GM18505 (cell line): ENCODE measurements around the gene SLX1A.
A peak's percentile ranks its signal among the peaks of the same experiment; 100 is the strongest.
"Not testable (repeated sequence)": the region's sequence is repeated elsewhere in the genome, so short reads cannot be mapped to it uniquely, and the experiment has no call there.

Experiments used
- ATAC-seq: cut with Tn5 transposase; IDR thresholded peaks from one replicate; pipeline ENCODE4 v1.9.1; 2021; ENCODE audit not compliant: unreplicated experiment
- POLR2A ChIP-seq: IDR thresholded peaks from 4 replicates; pipeline ENCODE4 v1.6.1; 2011; ENCODE audit warnings: borderline replicate concordance; ENCODE audit not compliant: insufficient read depth, insufficient read length; ENCODE audit errors: extremely low read depth

The SLX1A gene

DNA sequence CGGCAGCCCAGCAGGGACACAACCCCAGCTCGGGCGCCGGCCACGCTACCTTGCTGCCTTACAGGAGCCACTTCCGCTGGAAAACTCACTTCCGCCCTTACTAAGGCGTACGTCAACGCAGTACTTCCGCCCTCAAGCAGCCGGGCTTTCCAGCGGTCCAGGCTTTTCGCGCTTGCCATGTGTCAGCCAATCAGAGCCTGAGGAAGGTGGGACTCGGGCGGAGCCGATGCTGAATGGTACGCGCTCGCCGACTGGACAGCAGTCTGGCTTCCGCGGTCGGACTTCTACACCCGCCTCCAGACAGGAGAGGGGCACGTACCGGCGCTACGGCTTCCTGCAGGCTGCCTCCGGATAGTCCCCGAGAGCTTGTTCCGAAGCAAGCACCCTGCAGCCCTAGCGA is at the start of gene SLX1A, which contains the start of gene BOLA2B:
Gene SLX1A (plus strand): TSS at position 261 of the 400 bp plus-strand sequence. CDS start 210 bp downstream, outside the sequence.
Gene BOLA2B (minus strand): TSS at position 52 of the 400 bp plus-strand sequence. CDS start 71 bp downstream, outside the sequence.
- peak; percentile 81 for ATAC-seq

- TF ChIP-seq POLR2A: no peak
- ATAC-seq: no peak
Measured at GRCh38 chr16:30144017-30144416, 49.7 kb upstream of the SLX1A start.

DNA sequence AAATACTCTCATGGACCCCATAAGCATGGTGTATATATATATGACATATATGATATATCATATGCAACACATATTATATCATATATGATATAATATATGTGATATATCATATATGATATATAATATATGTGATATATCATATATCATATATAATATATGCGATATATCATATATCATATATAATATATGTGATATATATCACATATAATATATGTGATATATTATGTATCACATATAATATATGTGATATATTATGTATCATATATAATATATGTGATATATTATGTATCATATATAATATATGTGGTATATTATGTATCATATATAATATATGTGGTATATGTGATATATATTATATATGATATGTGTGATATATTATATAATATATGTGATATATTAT is 48.8 kb upstream of the SLX1A start:
- ATAC-seq: no peak

GRCh38 chr16:30145657-30146056 is 48.0 kb upstream of the SLX1A start:
- TF ChIP-seq POLR2A: no peak

More for the DNA sequence above, 48.8 kb upstream of the SLX1A start:
- no peak for TF ChIP-seq POLR2A

GRCh38 chr16:30147843-30148510 is 45.7 kb upstream of the SLX1A start:
- ATAC-seq: no peak
- no peak for TF ChIP-seq POLR2A

More at GRCh38 chr16:30145657-30146056, 48.0 kb upstream of the SLX1A start:
- ATAC-seq: no peak

- no peak for TF ChIP-seq POLR2A
- no peak for ATAC-seq
Measured at GRCh38 chr16:30149250-30149930, 44.3 kb upstream of the SLX1A start.

GRCh38 chr16:30151091-30151490 is 42.6 kb upstream of the SLX1A start:
- ATAC-seq: no peak
- TF ChIP-seq POLR2A: no peak

- no peak for ATAC-seq
- no peak for TF ChIP-seq POLR2A
Measured at GRCh38 chr16:30152517-30152916, 41.2 kb upstream of the SLX1A start.

DNA sequence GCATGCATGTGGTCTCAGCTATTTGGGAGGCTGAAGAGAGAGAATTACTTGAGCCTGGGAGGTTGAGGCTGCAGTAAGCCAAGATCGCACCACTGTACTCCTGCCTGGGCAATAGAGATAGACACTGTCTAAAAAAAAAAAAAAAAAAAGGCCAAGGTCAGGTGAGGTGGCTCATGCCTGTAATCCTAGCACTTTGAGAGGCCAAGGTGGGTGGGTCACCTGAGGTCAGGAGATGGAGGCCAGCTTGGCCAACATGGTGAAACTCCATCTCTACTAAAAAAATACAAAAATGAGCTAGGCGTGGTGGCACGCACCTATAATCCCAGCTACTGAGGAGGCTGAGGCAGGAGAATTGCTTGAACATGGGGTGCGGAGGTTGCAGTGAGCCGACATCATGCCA is 38.5 kb upstream of the SLX1A start:
- TF ChIP-seq POLR2A: no peak
- ATAC-seq: no peak

DNA sequence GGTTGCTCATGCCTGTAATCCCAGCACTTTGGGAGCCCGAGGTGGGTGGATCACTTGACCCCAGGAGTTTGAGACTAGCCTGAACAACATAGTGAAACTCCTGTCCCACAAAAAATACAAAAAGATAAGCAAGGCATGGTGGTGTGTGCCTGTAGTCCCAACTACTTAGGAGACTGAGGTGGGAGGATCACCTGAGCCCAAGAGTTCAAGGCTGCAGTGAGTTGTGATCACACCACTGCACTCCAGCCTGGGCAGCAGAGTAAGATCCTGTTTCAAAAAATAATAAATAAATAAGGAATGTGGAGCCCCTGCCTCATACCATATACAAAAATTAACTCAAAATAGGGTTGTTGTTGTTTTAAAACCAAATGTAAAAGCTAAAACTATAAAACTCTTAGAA is 36.5 kb upstream of the SLX1A start:
- ATAC-seq: no peak
- TF ChIP-seq POLR2A: no peak

DNA sequence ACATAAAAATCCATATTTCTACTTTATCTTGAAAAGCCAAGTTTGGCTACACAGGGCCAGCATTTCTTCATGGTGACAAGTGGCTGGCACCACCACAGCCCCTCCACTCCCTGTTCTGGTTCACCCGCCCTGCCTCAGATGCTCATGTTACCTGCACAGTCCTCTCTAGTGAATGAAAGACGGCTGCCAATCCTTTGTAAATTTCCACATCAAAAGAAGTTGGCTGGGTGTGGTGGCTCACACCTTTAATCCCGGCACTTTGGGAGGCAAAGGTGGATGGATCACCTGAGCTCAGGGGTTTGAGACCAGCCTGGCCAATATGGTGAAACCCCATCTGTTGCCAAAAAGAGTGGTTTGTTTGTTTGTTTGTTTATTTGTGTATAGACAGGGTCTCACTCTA is 30.1 kb upstream of the SLX1A start:
- no peak for TF ChIP-seq POLR2A
- no peak for ATAC-seq

GRCh38 chr16:30166202-30166902 is 27.3 kb upstream of the SLX1A start:
- TF ChIP-seq POLR2A: no peak
- peak; percentile 69 for ATAC-seq

GRCh38 chr16:30168746-30169145 is 24.9 kb upstream of the SLX1A start:
- not testable (repeated sequence) for ATAC-seq

GRCh38 chr16:30169416-30169815 is 24.3 kb upstream of the SLX1A start:
- not testable (repeated sequence) for ATAC-seq

DNA sequence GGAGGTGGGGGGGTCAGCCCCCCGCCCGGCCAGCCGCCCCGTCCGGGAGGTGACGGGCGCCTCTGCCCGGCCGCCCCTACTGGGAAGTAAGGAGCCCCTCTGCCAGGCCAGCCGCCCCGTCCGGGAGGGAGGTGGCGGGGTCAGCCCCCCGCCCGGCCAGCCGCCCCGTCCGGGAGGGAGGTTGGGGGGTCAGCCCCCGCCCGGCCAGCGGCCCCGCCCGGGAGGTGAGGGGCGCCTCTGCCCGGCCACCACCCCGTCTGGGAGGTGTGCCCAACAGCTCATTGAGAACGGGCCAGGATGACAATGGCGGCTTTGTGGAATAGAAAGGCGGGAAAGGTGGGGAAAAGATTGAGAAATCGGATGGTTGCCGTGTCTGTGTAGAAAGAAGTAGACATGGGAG is 23.5 kb upstream of the SLX1A start:
- not testable (repeated sequence) for ATAC-seq
